Suppressor macrophage treated with lipopolysaccharide for 4 hours (primary cell): ENCODE measurements around the gene BCAR3.
A peak's percentile ranks its signal among the peaks of the same experiment; 100 is the strongest.
"Not testable (repeated sequence)": the region's sequence is repeated elsewhere in the genome, so short reads cannot be mapped to it uniquely, and the experiment has no call there.

ENCODE experiments used
- DNase-seq: peaks from one replicate; pipeline ENCODE4 v3.0.0-alpha.2; 2020

Gene BCAR3

GRCh38 chr1:93593854-93594602 lies 87.6 kb downstream of the BCAR3 start:
- DNase-seq: no peak

GRCh38 chr1:93592551-93592949 lies 89.1 kb downstream of the BCAR3 start:
- no peak for DNase-seq

- peak; percentile 56 for DNase-seq
Measured at GRCh38 chr1:93591676-93592550, 89.7 kb downstream of the BCAR3 start.

- not testable (repeated sequence) for DNase-seq
Measured at GRCh38 chr1:93591291-93591675, 90.4 kb downstream of the BCAR3 start.

- no peak for DNase-seq
Measured at GRCh38 chr1:93588955-93589354, 92.7 kb downstream of the BCAR3 start.

- DNase-seq: no peak
Measured at GRCh38 chr1:93588206-93588605, 93.4 kb downstream of the BCAR3 start.

GRCh38 chr1:93587354-93587753 lies 94.3 kb downstream of the BCAR3 start:
- DNase-seq: no peak

- no peak for DNase-seq
Measured at GRCh38 chr1:93585059-93585966, 96.3 kb downstream of the BCAR3 start.

GRCh38 chr1:93584261-93585003 lies 97.2 kb downstream of the BCAR3 start:
- DNase-seq: no peak

- DNase-seq: no peak
Measured at GRCh38 chr1:93581917-93582850, 99.5 kb downstream of the BCAR3 start.

- DNase-seq: no peak
Measured at GRCh38 chr1:93579891-93580290, 101.7 kb downstream of the BCAR3 start.

- no peak for DNase-seq
Measured at GRCh38 chr1:93578911-93579825, 102.5 kb downstream of the BCAR3 start.

GRCh38 chr1:93578433-93578830 lies 103.2 kb downstream of the BCAR3 start:
- no peak for DNase-seq

GRCh38 chr1:93577536-93578432 lies 103.9 kb downstream of the BCAR3 start:
- no peak for DNase-seq

GRCh38 chr1:93576746-93577145 lies 104.9 kb downstream of the BCAR3 start:
- no peak for DNase-seq

GRCh38 chr1:93576346-93576745 lies 105.3 kb downstream of the BCAR3 start:
- no peak for DNase-seq

GRCh38 chr1:93575621-93576284 lies 105.9 kb downstream of the BCAR3 start:
- no peak for DNase-seq

- no peak for DNase-seq
Measured at GRCh38 chr1:93574991-93575390, 106.6 kb downstream of the BCAR3 start.
